Activated naive CD8-positive, alpha-beta T cell (primary cell): ENCODE data around the gene STX18.
"Not testable (repeated sequence)": the region's sequence is repeated elsewhere in the genome, so short reads cannot be mapped to it uniquely, and the experiment has no call there.

Experiments used
- H3K27ac Mint-ChIP-seq: one replicate; pipeline ENCODE4 v1.8.0; 2021; ENCODE audit warnings: mixed read lengths
- H3K27me3 Mint-ChIP-seq: one replicate; pipeline ENCODE4 v1.8.0; 2021; ENCODE audit warnings: mixed read lengths
- H3K36me3 Mint-ChIP-seq: one replicate; pipeline ENCODE4 v1.8.0; 2021; ENCODE audit warnings: mixed read lengths
- H3K4me1 Mint-ChIP-seq: one replicate; pipeline ENCODE4 v1.8.0; 2021; ENCODE audit warnings: low read depth, mixed read lengths
- H3K4me3 Mint-ChIP-seq: one replicate; pipeline ENCODE4 v1.8.0; 2021; ENCODE audit warnings: mild to moderate bottlenecking, mixed read lengths
- H3K9me3 Mint-ChIP-seq: one replicate; pipeline ENCODE4 v1.8.0; 2021; ENCODE audit warnings: low read depth, mixed read lengths

The STX18 gene

DNA sequence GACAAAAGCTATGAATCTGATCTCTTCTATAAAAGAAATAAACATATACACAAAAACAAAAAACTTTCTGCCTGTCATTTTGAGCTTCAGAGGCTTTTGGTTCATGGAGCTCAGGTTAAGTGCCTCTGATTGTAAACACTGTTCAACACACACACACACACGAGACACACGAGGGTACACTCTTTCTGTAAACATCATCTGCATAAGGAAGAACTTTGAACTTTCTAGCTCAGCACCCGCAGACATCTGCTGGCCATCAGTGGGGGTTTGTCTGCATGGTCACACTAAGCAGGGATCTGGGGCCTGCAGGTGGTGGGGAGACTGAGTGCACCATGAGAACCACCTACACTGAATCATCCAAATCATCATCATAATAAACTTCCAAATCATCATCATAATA, 54.9 kb downstream of the STX18 start:
- Mint-ChIP-seq H3K36me3 (peaks cover 6% of the 10 kb centered on the region), H3K27ac (no peak overlapping the region), H3K27me3 (no peaks in the 10 kb centered on the region)

DNA sequence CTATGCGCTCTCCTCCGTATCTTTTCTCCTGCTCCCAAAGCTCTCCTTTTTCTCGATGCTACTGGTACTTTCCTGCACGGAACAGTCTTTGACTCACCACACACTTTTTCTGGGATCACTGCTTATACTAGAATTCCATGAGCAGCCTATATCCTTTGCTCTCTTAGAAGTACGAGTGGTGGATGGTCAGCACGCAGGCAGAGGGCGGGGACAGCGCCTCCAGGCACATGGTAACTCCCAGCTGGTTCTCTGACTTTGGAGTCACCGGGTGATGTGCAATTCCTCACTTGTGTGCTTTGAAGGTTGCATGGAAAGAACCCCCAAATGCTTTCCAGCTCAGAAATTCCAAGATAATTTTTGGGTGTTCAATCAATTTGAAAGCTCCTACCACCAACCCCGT, 56.0 kb downstream of the STX18 start:
- Mint-ChIP-seq H3K27ac (no peak overlapping the region), H3K9me3 (no peaks in the 10 kb centered on the region), H3K4me1 (peaks cover 9% of the 10 kb centered on the region), H3K36me3 (peaks cover 6% of the 10 kb centered on the region), H3K27me3 (no peaks in the 10 kb centered on the region), H3K4me3 (no peak overlapping the region)

More for the DNA sequence above, 54.9 kb downstream of the STX18 start:
- Mint-ChIP-seq H3K4me1 (peaks cover 9% of the 10 kb centered on the region), H3K9me3 (no peaks in the 10 kb centered on the region), H3K4me3 (no peak overlapping the region)

GRCh38 chr4:4481399-4481994, 60.4 kb downstream of the STX18 start:
- no peaks in the 10 kb centered on the region for H3K9me3 Mint-ChIP-seq
- H3K27me3 Mint-ChIP-seq, result no peaks in the 10 kb centered on the region
- H3K36me3 Mint-ChIP-seq, result peaks cover 11% of the 10 kb centered on the region
- H3K4me1 Mint-ChIP-seq, result peaks cover 9% of the 10 kb centered on the region
- no peak overlapping the region for H3K4me3 Mint-ChIP-seq
- H3K27ac Mint-ChIP-seq, result no peak overlapping the region

DNA sequence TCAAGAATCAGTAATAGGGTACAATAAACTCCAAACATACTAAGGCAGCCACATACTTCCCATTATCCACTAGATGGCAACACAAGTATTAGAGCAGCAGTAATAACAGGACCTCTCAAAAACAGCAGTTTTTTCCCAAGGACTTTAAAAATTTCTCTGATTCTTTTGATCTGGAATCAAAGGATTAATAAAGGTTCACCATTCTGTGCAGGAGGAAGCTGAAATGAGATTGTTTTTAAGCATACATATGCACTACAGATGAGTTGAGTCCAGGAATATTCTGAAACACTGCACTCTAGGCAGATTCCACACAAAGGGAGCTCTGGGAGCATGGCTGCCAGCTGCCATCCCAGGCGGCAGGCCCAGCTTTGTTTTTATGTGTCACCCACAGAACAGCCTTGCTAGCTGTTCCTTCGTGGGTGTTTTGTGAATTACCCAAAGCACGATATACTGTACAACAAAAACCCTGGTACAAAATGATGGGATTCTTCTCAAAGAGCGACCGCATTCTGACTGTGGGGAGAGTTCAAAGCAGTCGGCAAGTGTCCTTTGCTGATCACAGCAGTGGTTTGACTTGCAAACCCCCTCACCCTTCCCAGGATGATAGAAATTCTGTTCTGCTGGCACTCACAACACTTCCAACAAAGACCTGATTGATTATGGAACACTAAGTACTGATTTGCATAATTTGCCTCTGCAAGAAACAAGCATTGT, 61.0 kb downstream of the STX18 start:
- H3K9me3 Mint-ChIP-seq, result no peaks in the 10 kb centered on the region
- H3K36me3 Mint-ChIP-seq, result peaks cover 11% of the 10 kb centered on the region
- no peak overlapping the region for H3K4me3 Mint-ChIP-seq
- H3K4me1 Mint-ChIP-seq, result peaks cover 9% of the 10 kb centered on the region
- H3K27ac Mint-ChIP-seq, result no peak overlapping the region
- H3K27me3 Mint-ChIP-seq, result no peaks in the 10 kb centered on the region

GRCh38 chr4:4480205-4480604, 61.6 kb downstream of the STX18 start:
- Mint-ChIP-seq H3K27me3 (no peaks in the 10 kb centered on the region), H3K4me1 (peaks cover 9% of the 10 kb centered on the region), H3K9me3 (no peaks in the 10 kb centered on the region), H3K4me3 (no peak overlapping the region), H3K27ac (no peak overlapping the region), H3K36me3 (peaks cover 11% of the 10 kb centered on the region)

DNA sequence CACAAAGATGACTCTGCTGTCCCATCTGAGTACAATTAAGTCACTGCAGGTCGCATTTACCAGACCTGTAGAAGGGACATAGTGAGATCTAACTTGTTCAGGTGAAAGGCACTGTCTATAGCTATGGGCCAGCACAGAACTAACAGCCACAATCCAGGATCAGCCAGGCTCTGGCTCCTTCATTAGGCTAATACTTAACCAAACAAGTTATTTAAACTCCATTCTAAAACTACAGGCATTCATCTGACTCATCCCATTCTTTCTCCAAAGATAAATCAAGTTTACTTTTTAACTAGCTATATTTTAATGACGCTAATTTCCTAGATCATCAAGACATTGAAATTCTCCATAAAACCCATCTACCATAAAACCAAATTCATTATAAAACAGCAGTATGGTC, 62.5 kb downstream of the STX18 start:
- Mint-ChIP-seq H3K27ac (no peak overlapping the region), H3K4me3 (no peak overlapping the region), H3K36me3 (peaks cover 11% of the 10 kb centered on the region), H3K9me3 (no peaks in the 10 kb centered on the region), H3K27me3 (no peaks in the 10 kb centered on the region), H3K4me1 (peaks cover 9% of the 10 kb centered on the region)

DNA sequence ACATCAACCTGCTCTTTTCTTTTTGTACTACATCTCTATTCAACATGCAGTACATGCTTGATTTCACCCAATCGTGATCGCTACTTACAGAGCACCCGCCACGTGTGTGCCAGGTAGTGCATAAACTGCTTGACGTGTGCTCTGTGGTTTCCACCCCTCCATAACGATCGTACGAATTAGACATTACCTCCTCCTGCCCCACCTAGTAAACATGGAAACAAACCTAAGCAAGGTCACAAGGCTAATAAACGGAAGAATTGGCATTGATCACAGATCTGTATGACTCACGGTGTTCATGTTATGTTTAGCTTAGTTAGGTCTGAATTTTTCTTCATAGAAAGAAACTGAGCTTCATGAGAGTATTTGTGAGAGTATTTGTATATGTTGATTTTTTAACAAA, 64.1 kb downstream of the STX18 start:
- no peaks in the 10 kb centered on the region for H3K9me3 Mint-ChIP-seq
- H3K27me3 Mint-ChIP-seq, result no peaks in the 10 kb centered on the region
- peaks cover 12% of the 10 kb centered on the region for H3K4me1 Mint-ChIP-seq
- H3K36me3 Mint-ChIP-seq, result peaks cover 11% of the 10 kb centered on the region
- no peak overlapping the region for H3K4me3 Mint-ChIP-seq
- H3K27ac Mint-ChIP-seq, result no peak overlapping the region

DNA sequence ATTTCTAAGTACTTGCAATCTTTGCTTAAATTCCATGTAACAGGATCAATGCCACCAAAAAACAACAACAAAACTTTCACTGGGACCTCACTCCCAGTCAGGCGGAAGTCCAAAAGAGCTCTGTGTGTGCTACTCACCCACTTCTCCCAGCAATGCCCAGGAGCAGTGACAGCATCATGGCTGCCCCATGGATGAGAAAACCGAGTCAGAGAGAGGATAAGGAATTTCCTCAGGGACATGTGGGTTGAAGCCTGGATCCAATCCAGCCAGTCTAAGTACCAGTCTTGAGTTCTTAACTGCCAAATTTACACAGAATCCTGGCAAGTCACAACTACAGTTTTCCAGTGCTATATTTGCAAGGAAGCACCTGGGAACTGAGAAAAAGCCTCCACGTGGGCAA, 64.5 kb downstream of the STX18 start:
- H3K27me3 Mint-ChIP-seq, result no peaks in the 10 kb centered on the region
- no peaks in the 10 kb centered on the region for H3K9me3 Mint-ChIP-seq
- no peak overlapping the region for H3K4me3 Mint-ChIP-seq
- peaks cover 10% of the 10 kb centered on the region for H3K36me3 Mint-ChIP-seq
- H3K4me1 Mint-ChIP-seq, result peaks cover 8% of the 10 kb centered on the region
- no peak overlapping the region for H3K27ac Mint-ChIP-seq

GRCh38 chr4:4474476-4474875, 67.4 kb downstream of the STX18 start:
- Mint-ChIP-seq H3K4me1 (peaks cover 4% of the 10 kb centered on the region), H3K27ac (no peak overlapping the region), H3K4me3 (no peak overlapping the region), H3K36me3 (peaks cover 17% of the 10 kb centered on the region), H3K9me3 (no peaks in the 10 kb centered on the region), H3K27me3 (no peaks in the 10 kb centered on the region)

DNA sequence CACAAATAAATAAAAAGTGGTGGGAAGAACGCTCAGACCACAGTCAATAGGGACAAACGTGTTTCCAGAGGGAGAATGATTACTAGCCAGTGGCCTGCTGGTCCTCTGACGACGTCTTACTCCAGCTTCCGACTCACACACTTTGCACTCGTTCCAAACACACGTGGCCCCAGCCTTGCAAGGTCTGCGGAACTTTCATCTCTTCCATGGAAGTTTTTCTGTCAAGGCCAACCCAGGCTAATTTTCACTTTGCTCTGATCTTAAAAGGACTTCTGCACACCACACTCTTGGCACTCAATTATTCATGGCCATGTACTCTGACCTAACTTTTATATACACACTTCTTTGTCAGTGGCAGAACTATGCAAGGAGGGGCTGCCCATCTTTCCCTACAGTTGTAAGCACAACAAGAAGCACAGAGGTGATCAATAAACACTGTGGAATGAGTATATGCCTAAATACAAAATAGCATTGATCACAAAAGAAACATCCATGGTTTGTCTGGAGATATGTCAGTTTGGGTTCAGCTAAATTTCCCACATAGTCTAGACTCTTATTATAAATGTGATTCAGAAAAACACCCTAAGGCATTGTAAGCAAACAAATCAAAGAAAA, 69.4 kb downstream of the STX18 start:
- peaks cover 4% of the 10 kb centered on the region for H3K4me1 Mint-ChIP-seq
- no peaks in the 10 kb centered on the region for H3K9me3 Mint-ChIP-seq
- no peak overlapping the region for H3K27ac Mint-ChIP-seq
- peaks cover 15% of the 10 kb centered on the region for H3K36me3 Mint-ChIP-seq
- H3K27me3 Mint-ChIP-seq, result no peaks in the 10 kb centered on the region
- H3K4me3 Mint-ChIP-seq, result no peak overlapping the region

GRCh38 chr4:4471195-4471594, 70.7 kb downstream of the STX18 start:
- H3K27me3 Mint-ChIP-seq, result no peaks in the 10 kb centered on the region
- no peaks in the 10 kb centered on the region for H3K9me3 Mint-ChIP-seq
- H3K36me3 Mint-ChIP-seq, result peaks cover 26% of the 10 kb centered on the region
- H3K27ac Mint-ChIP-seq, result no peak overlapping the region
- H3K4me3 Mint-ChIP-seq, result no peak overlapping the region
- H3K4me1 Mint-ChIP-seq, result peaks cover 4% of the 10 kb centered on the region

GRCh38 chr4:4470208-4470607, 71.6 kb downstream of the STX18 start:
- Mint-ChIP-seq H3K36me3 (peaks cover 36% of the 10 kb centered on the region), H3K27me3 (no peaks in the 10 kb centered on the region), H3K27ac (no peak overlapping the region), H3K4me3 (no peak overlapping the region), H3K9me3 (peaks cover 6% of the 10 kb centered on the region), H3K4me1 (peaks cover 4% of the 10 kb centered on the region)

GRCh38 chr4:4465238-4465637, 76.6 kb downstream of the STX18 start:
- H3K27ac Mint-ChIP-seq, H3K27me3 Mint-ChIP-seq, H3K4me3 Mint-ChIP-seq: not testable (repeated sequence)
- Mint-ChIP-seq H3K36me3 (peaks cover 38% of the 10 kb centered on the region), H3K4me1 (peaks cover 39% of the 10 kb centered on the region), H3K9me3 (peaks cover 11% of the 10 kb centered on the region)

DNA sequence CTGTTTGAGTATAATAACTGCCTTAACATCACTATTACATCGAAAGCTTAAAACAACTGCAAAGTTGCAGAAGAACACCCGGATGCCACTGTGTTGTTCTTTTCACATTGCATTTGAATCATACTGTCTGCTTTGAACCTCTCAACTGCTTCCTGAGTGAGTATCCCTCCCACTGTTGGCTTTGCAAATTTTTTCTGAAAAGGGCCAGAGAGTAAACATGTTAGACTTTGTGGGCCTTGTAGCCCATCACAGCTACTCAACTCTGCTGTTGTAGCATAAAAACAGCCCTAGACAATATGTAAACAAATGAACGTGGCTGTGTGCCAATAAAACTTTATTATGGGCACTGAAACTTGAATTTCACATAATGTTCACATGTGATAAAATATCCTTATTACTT, 78.9 kb downstream of the STX18 start:
- Mint-ChIP-seq H3K4me3 (no peak overlapping the region), H3K36me3 (peaks cover 33% of the 10 kb centered on the region), H3K27ac (peak overlapping the region; percentile 50), H3K4me1 (peaks cover 41% of the 10 kb centered on the region), H3K27me3 (no peaks in the 10 kb centered on the region), H3K9me3 (peaks cover 11% of the 10 kb centered on the region)

- peak overlapping the region; percentile 75 for H3K27ac Mint-ChIP-seq
- no peaks in the 10 kb centered on the region for H3K27me3 Mint-ChIP-seq
- H3K4me1 Mint-ChIP-seq, result peaks cover 41% of the 10 kb centered on the region
- peaks cover 29% of the 10 kb centered on the region for H3K36me3 Mint-ChIP-seq
- H3K4me3 Mint-ChIP-seq, result peak overlapping the region; percentile 8
- H3K9me3 Mint-ChIP-seq, result peaks cover 11% of the 10 kb centered on the region
These were observed 80.0 kb downstream of the STX18 start for GRCh38 chr4:4461850-4462249.
